DMS153 treated with DMSO at 0.1 percent for 48 hours (cell line): Measurements from ENCODE around the gene TRIO.
A peak's percentile ranks its signal among the peaks of the same experiment; 100 is the strongest.
"Not testable (repeated sequence)": the region's sequence is repeated elsewhere in the genome, so short reads cannot be mapped to it uniquely, and the experiment has no call there.

Source experiments
- DNase-seq: peaks from one replicate; lab custom pipeline; 2025; ENCODE audit not compliant: unreplicated experiment; lab: John Stamatoyannopoulos, UW

The TRIO gene

GRCh38 chr5:14204785-14205321 is 61.7 kb downstream of the TRIO start:
- peak; percentile 26 for DNase-seq

- no peak for DNase-seq
Measured at GRCh38 chr5:14206028-14206725, 63.0 kb downstream of the TRIO start.

GRCh38 chr5:14207428-14207827 is 64.3 kb downstream of the TRIO start:
- not testable (repeated sequence) for DNase-seq

GRCh38 chr5:14208071-14209021 is 65.2 kb downstream of the TRIO start:
- no peak for DNase-seq

GRCh38 chr5:14209222-14209822 is 66.2 kb downstream of the TRIO start:
- no peak for DNase-seq

GRCh38 chr5:14209836-14210235 is 66.7 kb downstream of the TRIO start:
- DNase-seq, result no peak

GRCh38 chr5:14210729-14211128 is 67.6 kb downstream of the TRIO start:
- DNase-seq, result no peak

- DNase-seq, result no peak
Measured at GRCh38 chr5:14211818-14212803, 69.0 kb downstream of the TRIO start.

- DNase-seq, result no peak
Measured at GRCh38 chr5:14212838-14213237, 69.7 kb downstream of the TRIO start.

GRCh38 chr5:14213253-14213652 is 70.1 kb downstream of the TRIO start:
- DNase-seq, result no peak

GRCh38 chr5:14213813-14214585 is 70.9 kb downstream of the TRIO start:
- DNase-seq, result no peak

GRCh38 chr5:14215901-14216300 is 72.8 kb downstream of the TRIO start:
- DNase-seq, result no peak

GRCh38 chr5:14216372-14216771 is 73.2 kb downstream of the TRIO start:
- no peak for DNase-seq

- no peak for DNase-seq
Measured at GRCh38 chr5:14216902-14217301, 73.8 kb downstream of the TRIO start.

GRCh38 chr5:14217587-14217986 is 74.4 kb downstream of the TRIO start:
- no peak for DNase-seq

- DNase-seq, result no peak
Measured at GRCh38 chr5:14218011-14218410, 74.9 kb downstream of the TRIO start.

- no peak for DNase-seq
Measured at GRCh38 chr5:14218480-14218879, 75.3 kb downstream of the TRIO start.

- no peak for DNase-seq
Measured at GRCh38 chr5:14218897-14219573, 75.9 kb downstream of the TRIO start.
